ENCODE results near the gene USP7.
"Not testable (repeated sequence)": the region's sequence is repeated elsewhere in the genome, so short reads cannot be mapped to it uniquely, and the experiment has no call there.

Gene USP7

DNA sequence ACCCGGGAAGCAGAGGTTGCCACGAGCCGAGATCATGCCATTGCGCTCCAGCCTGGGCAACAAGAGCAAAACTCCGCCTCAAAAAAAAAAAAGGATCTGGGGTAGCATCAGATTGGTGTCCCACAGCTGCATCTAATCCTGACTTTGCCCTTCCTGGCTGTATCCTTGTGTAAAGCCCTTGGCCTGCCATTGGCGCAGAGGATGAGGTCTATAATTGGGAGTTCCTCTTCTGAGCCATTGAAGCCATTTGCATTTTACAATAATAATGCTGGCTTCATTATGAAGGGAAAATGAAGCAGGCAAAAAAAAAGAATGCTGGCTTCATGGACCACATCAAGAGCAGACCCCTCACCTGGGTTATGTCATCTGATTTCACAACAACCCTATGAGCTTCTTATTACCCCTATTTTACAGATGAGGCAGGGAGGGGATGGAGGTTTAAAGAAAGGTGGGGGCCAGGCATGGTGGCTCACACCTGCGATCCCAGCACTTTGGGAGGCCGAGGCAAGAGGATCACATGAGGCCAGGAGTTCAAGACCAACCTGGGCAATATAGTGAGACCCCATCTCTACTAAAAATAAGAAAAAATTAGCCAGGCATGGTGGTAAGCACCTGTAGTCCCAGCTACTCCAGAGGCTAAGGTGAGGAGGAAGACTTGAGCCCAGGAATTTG lies 82.7 kb downstream of the USP7 start:
- DNase-seq: no peak

GRCh38 chr16:8878523-8878911 lies 85.2 kb downstream of the USP7 start:
- DNase-seq: no peak

DNA sequence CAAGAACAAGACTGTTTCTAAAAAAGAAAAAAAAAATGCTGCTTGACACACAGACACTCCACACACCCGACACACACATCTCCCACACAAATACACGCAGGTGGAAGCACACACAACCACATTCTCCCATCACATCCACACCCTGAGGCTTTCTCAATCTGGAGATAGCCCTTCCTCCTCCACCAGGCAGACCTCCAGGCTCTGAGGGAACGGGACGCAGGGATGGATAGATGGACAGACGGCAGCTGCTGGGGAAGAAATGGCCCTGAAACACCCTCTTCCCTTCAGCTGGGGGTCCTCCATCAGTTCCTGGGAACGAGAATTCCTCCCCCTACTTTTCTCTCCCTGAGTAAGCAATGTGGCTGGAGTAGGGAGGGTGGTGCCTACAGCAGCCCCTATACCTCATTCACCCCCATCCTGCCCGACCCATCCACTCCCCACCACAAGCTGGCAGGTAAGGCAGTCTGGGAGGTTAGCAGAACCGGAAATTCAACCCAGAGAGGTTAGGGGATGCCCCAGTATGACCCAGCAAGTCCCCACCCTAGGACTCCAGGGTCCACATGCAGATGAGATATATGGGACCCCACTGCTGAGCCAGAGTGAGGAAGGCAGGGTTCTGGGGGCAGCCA lies 85.7 kb downstream of the USP7 start:
- no peak for DNase-seq

- not testable (repeated sequence) for DNase-seq
These were observed 88.4 kb downstream of the USP7 start for GRCh38 chr16:8875317-8875716.

DNA sequence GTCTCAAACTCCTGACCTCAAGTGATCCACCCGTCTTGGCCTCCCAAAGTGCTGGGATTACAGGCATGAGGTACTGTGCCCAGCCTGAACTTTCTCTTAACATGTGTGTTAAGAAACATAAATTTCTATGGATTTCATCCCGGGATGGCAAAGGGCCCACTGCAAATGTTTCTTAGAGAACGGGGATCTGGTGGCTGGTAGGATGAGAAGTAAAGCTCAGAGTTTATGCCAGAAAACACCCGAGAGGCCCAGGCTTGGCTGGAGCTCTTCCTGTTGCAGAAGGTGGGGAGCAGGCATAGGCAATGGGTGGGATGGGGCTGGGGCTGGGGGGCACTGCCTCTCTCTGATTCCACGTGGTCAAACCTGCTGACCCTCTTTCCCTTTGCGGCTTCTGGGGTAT lies 89.3 kb downstream of the USP7 start:
- no peak for DNase-seq

- not testable (repeated sequence) for DNase-seq
These were observed 89.9 kb downstream of the USP7 start for GRCh38 chr16:8873866-8874195.

DNA sequence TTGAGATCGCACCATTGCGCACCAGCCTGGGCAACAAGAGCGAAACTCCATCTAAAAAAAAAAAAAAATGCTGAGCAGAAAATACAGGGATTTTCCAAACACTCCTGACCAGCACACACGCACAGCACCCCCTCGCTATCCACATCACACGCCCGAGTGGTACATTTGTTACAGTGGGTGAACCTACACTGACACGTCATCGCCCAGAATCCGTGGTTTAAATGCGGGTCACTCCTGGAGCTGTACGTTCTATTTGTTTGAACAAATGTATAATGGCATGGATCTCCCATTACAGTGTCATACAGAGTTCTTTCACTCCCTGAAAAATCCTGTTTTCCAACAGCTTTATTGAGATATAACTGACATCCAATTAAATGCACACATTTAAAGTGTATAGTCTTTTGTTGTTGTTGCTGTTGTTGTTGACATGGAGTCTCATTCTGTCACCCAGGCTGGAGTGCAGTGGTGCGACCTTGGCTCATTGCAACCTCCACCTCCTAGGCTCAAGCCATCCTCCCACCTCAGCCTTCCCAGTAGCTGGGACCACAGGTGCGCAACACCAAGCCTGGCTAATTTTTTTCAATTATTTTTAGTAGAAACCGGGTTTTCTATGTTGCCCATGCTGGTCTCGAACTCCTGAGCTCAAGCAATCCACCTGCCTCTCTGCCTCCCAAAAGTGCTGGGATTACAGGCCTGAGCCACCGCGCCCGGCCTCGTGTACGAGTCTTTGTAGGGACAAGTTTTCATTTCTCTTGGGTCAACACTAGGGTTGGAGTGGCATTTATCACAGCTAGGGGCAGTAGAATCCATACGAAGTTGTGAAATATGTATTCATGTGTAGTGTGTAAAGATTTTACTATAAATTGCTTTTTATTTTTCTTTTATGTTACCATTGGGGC lies 90.5 kb downstream of the USP7 start:
- DNase-seq: no peak

GRCh38 chr16:8872071-8872470 lies 91.6 kb downstream of the USP7 start:
- DNase-seq: no peak

DNA sequence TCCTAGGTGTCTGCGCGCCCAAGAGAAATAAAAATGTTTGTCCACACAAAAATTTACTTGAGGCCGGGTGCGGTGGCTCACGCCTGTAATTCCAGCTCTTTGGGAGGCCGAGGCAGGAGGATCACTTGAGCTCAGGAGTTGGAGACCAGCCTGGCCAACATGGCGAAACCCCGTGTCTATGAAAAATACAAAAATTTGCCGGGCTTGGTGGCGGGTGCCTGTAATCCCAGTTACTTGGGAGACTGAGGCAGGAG lies 93.8 kb downstream of the USP7 start:
- DNase-seq: not testable (repeated sequence)

- DNase-seq: no peak
These were observed 94.3 kb downstream of the USP7 start for GRCh38 chr16:8869212-8869987.

- DNase-seq: peak in 55 of 56 donors; percentile 38 to 92 (median 81)
These were observed 95.1 kb downstream of the USP7 start, which contains the start of gene CARHSP1 for GRCh38 chr16:8868416-8869211. Gene CARHSP1 (minus strand): TSS chr16:8869006. CDS start chr16:8859328, 9,678 bp downstream.

GRCh38 chr16:8867932-8868415 lies 95.7 kb downstream of the USP7 start:
- DNase-seq: no peak

GRCh38 chr16:8867216-8867931 lies 96.3 kb downstream of the USP7 start:
- DNase-seq: peak in 31 of 56 donors; percentile 5 to 53 (median 31)

- peak in 2 of 56 donors; percentile 27 to 42 for DNase-seq
These were observed 96.9 kb downstream of the USP7 start for GRCh38 chr16:8866884-8867215.

GRCh38 chr16:8866118-8866883 lies 97.4 kb downstream of the USP7 start:
- peak in 42 of 56 donors; percentile 7 to 84 (median 45) for DNase-seq

GRCh38 chr16:8865145-8865882 lies 98.4 kb downstream of the USP7 start:
- DNase-seq: no peak

- DNase-seq: peak in 1 of 56 donors; percentile 18
These were observed 99.1 kb downstream of the USP7 start for GRCh38 chr16:8864480-8865110.
